ENCODE data around the gene ECE1. TPM values are rescaled to one million over a fixed set of nuclear protein-coding genes. Genes with fewer than 3 reads are reported as not detected.
A peak's percentile ranks its signal among the peaks of the same experiment; 100 is the strongest.

ECE1 gene
- 46.4 and 53.8 TPM in 2 replicates for total RNA-seq (2014; rRNA removed; shearing (Covaris generic))

DNA sequence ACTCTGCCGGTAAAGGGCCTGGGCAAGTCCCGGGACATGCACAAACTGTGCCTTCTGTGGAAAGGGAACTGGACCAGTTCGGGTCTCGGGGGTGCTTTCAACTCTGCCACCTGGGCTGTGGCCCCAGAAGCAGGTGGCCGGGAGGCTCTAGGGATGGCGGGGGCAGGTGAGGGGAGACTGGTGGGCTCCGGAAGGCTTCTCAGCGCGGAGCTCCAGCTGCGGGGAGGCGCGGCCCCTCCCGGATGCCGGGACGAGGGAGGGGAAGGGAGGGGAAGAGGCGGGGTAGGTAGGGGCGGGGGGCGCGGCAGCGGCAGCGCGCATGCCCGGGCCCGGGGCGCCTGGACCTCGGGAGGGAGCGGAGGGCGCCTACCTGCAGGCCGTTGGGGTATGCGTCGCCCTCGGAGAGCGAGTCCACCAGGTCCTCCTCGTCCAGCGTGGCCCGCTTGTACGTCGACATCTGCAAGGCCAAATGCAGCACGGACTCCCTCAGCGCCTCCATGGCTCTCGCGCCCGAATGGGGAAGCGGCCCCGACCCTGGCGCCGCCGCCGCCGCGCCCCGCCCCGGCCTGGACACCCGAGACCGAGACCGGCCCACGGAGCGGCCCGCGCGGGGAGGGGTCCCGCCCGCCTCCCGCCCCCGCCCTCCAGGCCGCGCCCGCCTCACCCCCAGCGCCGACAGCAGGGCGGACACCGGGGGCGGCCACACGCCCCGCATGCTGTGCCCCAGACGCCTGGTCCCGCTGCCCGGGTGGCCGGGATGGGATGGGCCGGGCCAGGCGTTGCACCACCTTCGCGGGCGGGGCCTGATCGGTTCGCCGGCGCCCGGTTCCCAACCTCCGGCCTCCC is at the start of gene ECE1:
Gene ECE1 (minus strand): TSS at position 764 of the 846 bp plus-strand sequence. CDS start 49 bp downstream, at position 715.
- H3K4me3 ChIP-seq (ENCODE audit: insufficient read depth, low read depth, low read length) = peak within 1 kb of the TSS; percentile 82
- H3K27me3 ChIP-seq (ENCODE audit: control insufficient read depth, insufficient read depth, low read length) = no peaks in the 10 kb centered on the region
- H3K36me3 ChIP-seq (replicated peaks; ENCODE audit: control insufficient read depth, insufficient read depth, low read length) = no peaks in the 10 kb centered on the region
- DNase-seq = peak; percentile 99

DNA sequence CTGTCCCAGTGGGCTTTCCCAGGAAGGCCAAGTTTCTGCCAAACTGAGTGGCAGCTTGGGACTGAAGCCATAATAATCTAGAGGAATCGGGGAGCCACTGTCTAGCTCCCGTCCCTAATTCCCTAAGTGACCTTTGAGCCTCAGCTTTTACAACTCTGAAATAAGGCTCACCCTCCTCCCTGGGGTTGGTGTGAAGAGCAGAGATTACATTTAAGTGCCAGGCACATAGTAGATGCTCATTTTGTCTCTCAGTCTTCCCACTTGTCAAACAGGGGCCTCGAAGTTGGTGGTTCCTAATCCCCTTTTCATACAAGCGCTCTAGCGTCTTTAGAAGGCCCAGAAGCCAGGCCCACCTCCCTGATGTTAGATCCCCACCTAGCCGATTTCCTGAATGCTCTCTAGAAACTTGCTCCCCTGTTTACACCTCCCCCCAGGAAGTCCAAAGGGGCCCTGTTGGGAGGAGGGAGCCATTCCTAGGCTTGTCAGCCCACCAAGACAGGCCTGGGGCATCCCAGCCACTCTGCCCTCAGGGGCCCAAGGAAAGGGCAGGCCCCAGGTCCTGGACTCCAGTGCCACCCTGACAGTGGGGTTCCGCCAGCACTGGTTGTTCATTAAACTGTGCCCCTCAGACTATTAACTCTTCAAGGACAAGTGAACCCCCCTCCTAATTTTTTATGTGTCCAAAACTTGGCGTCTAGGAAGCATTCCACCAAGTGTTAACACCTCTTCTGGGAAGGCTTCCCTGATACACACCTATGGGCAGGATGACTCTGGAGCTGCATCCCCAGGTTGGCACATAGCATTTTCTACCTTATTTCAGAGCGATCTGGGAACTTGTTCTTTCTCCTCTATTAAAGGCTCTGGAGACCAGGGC is 49.3 kb upstream of the ECE1 start:
- DNase-seq = no peak
- Histone ChIP-seq H3K27me3 (ENCODE audit: control insufficient read depth, insufficient read depth, low read length) (peaks cover 11% of the 10 kb centered on the region), H3K36me3 (replicated peaks; ENCODE audit: control insufficient read depth, insufficient read depth, low read length) (no peaks in the 10 kb centered on the region), H3K4me3 (ENCODE audit: insufficient read depth, low read depth, low read length) (no peak overlapping the region)

DNA sequence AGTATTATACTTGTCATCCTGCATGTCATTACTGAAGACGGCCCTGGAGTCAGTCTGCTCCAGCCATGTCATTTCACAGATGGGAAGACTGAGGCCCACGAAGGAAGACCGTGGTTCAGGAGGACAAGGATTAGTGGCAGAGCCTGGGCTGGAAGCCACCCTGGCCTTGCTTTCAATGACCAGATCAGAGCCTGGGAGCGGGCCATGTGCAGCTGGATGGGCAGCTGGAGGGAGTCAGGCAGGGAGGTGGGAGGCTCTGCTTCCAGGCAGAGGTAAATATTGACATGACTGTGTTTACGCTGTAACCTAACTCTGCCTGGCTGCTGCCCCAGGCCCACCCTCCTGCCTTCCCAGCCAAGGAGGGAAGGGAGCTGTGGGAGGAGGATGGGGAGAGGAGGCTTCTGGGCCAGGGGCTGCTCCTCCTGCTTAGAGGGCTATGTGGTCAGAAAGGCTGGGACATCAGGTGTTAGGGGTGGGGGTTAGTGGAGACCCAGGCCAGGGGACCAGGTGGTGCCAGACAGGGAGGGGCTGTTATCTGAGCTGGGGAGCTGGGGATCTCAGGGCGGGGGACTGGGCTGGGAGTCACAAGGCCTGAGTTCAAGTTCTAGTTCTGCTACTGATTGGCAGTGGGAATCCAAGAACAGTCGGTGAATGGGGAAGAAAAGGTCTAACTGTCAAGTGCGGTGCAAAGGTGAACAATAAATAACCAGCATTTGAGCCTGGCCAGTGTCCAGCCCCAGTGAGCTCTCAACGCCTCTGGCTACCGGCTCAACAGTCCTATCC is 48.5 kb upstream of the ECE1 start:
- DNase-seq = no peak
- Histone ChIP-seq H3K4me3 (ENCODE audit: insufficient read depth, low read depth, low read length) (no peak overlapping the region), H3K27me3 (ENCODE audit: control insufficient read depth, insufficient read depth, low read length) (peaks cover 3% of the 10 kb centered on the region), H3K36me3 (replicated peaks; ENCODE audit: control insufficient read depth, insufficient read depth, low read length) (no peaks in the 10 kb centered on the region)

DNA sequence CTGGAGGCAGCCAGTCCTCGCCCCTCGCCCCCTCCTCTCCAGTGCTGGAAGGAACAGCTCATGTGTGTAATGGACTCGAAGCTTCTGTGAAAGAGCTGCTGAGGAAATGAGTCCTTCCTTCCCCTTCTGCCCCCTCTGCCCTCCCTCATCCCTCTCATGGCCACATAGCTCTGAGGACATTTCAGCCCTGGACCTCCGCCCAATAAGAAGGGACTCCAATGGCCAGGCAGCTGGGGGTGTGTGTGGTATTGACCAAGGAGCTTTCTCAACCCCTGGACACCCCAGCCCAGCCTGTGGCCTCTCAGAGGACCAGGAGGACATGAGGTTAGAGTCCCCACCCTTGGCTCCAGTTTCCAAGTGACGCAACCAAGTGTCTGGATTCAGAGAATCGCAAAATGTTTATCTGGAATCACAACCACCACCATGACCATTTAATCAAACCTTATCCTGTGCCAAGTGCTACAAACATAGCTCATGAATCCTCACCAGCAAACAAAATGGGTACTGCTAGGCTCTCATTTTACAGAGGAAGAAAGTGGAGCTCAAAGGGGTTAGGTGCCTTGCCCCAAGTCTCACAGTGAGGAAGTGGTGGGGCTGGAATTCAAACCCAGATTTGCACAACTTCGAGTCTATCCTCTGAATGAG is 47.8 kb upstream of the ECE1 start:
- DNase-seq = no peak
- Histone ChIP-seq H3K4me3 (ENCODE audit: insufficient read depth, low read depth, low read length) (no peak overlapping the region), H3K27me3 (ENCODE audit: control insufficient read depth, insufficient read depth, low read length) (no peaks in the 10 kb centered on the region), H3K36me3 (replicated peaks; ENCODE audit: control insufficient read depth, insufficient read depth, low read length) (no peaks in the 10 kb centered on the region)

DNA sequence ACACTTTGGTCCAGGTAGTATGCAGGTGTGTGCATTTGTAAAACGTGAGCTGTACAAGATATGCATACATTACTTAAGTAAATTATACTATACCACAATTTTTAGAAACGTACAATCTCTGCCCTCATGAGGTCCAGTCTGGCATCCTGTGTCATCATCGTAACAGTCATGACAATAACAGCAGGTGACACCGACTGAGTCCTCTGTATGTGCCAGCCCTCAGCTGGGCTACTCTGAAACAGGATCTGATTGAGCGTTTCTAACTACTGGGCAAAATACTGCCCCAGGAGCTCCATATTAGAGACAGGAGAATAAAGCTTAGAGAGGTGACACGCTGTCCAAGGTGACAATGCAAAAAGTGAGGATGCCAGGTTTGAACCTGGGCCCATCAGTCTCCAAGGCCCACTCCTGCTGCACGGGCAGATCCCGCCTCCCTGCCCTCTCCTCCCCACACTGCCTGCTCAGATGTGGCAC is 47.2 kb upstream of the ECE1 start:
- no peaks in the 10 kb centered on the region for H3K36me3 ChIP-seq (replicated peaks; ENCODE audit: control insufficient read depth, insufficient read depth, low read length)
- H3K4me3 ChIP-seq (ENCODE audit: insufficient read depth, low read depth, low read length) = no peak overlapping the region
- DNase-seq = no peak
- no peaks in the 10 kb centered on the region for H3K27me3 ChIP-seq (ENCODE audit: control insufficient read depth, insufficient read depth, low read length)

DNA sequence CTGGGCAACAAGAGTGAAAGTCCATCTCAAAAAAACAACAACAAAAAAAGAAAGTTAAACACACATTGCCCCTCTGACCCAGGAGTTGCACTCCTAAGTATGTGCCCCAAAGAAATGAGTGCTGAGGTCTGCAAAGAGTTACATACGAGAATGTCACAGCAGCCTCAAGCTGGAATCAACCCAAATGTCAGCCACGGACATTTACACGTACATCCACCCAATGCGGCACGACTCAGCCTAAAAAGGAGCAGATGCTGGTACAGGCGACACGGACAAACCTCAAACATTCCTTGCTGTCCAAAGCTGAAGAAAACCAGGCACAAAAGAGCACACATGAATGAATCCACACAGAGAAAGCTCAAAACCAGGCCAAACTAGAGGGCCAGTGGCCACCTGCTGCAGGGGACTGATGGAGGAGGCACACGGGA is 46.8 kb upstream of the ECE1 start:
- H3K36me3 ChIP-seq (replicated peaks; ENCODE audit: control insufficient read depth, insufficient read depth, low read length) = no peaks in the 10 kb centered on the region
- H3K27me3 ChIP-seq (ENCODE audit: control insufficient read depth, insufficient read depth, low read length) = no peaks in the 10 kb centered on the region

DNA sequence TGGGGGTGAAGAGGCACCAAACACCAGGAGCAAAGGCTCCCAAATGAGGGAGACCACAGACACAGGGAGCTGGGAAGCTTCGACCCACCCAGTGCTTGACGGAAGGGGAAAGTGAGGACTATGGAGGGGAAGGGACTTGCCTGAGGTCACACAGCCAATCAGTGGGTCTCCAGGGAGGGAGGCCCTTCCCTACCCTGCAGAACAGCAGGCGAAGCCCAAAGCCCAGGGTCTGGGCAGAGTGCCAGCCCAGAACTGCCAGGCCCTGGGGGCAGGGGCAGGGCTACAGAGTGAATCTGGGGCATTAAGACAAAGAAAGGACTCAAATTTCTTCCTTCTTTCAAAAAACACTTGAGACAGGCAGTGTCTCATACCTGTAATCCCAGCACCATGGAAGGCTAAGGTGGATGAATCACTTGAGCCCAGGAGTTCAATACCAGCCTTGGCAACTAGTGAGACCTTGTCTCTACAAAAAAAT is 45.5 kb upstream of the ECE1 start:
- H3K27me3 ChIP-seq (ENCODE audit: control insufficient read depth, insufficient read depth, low read length) = no peaks in the 10 kb centered on the region
- no peaks in the 10 kb centered on the region for H3K36me3 ChIP-seq (replicated peaks; ENCODE audit: control insufficient read depth, insufficient read depth, low read length)
- DNase-seq = no peak
- H3K4me3 ChIP-seq (ENCODE audit: insufficient read depth, low read depth, low read length) = no peak overlapping the region

More for the DNA sequence above, 46.8 kb upstream of the ECE1 start:
- DNase-seq = no peak
- H3K4me3 ChIP-seq (ENCODE audit: insufficient read depth, low read depth, low read length) = no peak overlapping the region

DNA sequence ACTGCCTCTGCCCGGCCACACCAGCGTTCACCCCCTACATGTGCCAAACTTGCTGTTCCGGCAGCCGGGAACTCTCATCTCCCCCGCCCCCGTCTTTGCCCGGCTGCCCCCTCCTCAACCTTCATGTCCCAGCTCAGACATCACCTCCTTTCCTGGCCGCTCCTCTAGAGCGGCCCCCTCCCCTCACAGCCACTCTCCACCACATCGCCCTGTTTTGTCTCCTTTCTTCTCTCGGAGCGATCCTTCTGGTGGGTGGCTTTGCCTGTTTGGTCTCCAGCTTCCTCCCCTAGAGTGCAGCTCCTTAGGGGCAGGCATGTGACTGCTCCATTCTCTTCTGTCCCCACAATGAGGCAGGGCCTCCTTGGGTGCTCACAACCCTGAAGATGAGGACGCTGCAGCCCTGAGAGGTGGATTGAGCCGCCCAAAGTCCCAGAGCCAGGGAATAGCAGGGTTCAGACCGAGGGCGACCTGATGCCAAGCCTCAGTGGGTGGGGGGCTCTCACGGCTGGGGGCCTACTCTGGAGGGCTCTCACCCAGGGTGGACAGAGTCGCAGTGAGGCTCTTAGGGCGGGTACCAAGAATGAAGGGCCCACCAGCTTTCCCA is 44.9 kb upstream of the ECE1 start:
- DNase-seq = peak; percentile 73
- H3K36me3 ChIP-seq (replicated peaks; ENCODE audit: control insufficient read depth, insufficient read depth, low read length) = no peaks in the 10 kb centered on the region
- H3K4me3 ChIP-seq (ENCODE audit: insufficient read depth, low read depth, low read length) = peak overlapping the region; percentile 21; the same call in 1 of the 2 replicates
- no peaks in the 10 kb centered on the region for H3K27me3 ChIP-seq (ENCODE audit: control insufficient read depth, insufficient read depth, low read length)

DNA sequence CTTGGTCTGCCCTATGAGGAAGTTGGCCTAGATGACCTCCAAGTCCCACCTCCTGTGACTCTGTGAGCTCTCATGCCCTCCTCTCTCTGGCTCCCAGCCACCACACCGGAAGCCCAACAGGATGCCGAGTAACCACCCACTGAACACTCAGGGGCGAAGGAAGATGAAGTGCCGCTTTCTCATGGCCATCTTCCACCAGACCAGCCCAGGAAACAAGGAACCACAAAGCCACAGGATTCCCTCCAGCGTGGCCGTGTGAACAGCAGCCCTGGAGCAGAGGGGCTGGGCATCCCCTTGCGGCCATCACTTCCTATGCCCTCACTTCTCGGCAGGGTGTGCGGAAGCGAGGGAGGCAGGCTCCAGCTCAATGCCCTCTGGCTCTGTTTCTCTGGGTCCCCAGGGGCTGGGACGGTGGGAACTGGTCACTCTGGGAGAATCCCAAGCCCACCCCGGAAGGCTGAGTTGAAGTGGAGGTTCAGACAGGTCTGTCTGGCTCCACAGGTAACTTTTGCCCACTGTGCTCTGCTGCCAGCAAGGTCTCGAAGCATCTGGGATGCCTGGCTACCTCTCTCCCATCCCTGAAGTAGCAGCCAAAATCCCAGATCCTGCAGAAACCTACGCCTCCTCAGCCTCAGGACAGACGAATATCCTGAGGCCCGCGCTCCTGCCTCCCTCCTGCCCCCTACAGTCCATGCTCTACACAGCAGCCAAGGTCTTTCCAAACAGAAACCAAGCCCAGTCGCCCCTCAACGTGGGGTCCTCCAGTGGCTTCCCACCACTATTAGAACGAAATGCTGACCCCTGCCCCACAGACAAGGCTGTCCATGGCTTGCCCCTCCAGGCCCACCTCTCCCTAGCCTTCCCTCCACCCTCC is 44.2 kb upstream of the ECE1 start:
- peak overlapping the region; percentile 21; the same call in 1 of the 2 replicates for H3K4me3 ChIP-seq (ENCODE audit: insufficient read depth, low read depth, low read length)
- no peaks in the 10 kb centered on the region for H3K27me3 ChIP-seq (ENCODE audit: control insufficient read depth, insufficient read depth, low read length)
- DNase-seq = peak; percentile 90
- no peaks in the 10 kb centered on the region for H3K36me3 ChIP-seq (replicated peaks; ENCODE audit: control insufficient read depth, insufficient read depth, low read length)

DNA sequence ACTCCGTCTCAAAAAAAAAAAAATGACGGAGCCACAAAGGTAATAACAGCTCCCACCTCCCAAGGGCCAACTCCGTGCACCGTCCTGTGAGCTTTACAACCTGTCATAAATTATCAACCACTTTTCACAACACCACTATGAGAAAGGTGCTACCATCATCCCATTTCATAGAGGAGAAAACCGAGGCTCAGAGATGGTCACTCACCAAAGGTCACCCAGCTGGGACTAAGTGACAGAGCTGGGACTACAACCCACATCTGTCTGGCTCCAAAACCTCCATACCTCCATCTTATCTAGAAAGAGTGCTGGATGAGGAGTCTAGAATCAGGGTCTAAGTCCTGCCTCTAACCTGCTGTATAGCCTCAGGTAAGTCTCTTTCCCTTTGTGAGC is 43.6 kb upstream of the ECE1 start:
- no peak for DNase-seq
- H3K4me3 ChIP-seq (ENCODE audit: insufficient read depth, low read depth, low read length) = no peak overlapping the region
- H3K27me3 ChIP-seq (ENCODE audit: control insufficient read depth, insufficient read depth, low read length) = no peaks in the 10 kb centered on the region
- no peaks in the 10 kb centered on the region for H3K36me3 ChIP-seq (replicated peaks; ENCODE audit: control insufficient read depth, insufficient read depth, low read length)

DNA sequence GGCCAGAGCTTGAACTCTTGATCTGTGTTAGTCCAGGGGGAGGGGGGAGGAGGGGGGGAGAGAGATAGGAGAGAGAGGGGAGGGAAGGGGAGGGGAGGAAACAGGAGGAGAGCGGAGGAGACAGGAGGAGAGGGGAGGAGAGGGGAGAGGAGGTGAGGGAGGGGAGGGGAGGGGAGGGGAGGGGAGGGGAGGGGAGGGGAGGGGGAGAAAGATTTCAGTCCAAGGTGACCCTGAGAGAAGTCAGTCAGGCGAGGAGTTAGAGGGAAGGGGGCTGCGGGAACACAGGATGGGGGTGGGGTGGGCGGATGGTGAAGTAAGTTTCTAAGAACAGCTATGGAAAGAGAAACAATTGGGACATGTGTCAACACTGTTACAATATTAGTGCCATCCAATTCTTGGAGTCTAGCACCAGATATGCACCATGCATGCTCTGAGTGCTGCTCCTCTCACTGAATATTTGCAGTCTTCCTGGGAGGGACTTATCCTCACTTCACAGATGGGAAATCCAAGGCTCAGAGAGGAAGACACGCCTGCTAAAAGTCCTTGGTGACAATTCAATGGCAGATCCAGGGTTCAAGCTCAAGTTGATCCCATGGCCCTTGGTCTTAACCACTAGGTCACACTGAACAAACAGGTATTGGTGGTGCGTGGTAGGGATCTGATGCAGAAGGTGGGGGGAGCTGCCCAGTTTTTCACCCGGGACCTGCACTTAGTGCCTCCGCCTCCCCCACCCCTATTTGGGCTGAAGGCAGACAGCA is 42.5 kb upstream of the ECE1 start:
- Histone ChIP-seq H3K4me3 (ENCODE audit: insufficient read depth, low read depth, low read length) (no peak overlapping the region), H3K27me3 (ENCODE audit: control insufficient read depth, insufficient read depth, low read length) (no peaks in the 10 kb centered on the region), H3K36me3 (replicated peaks; ENCODE audit: control insufficient read depth, insufficient read depth, low read length) (no peaks in the 10 kb centered on the region)
- peak; percentile 55 for DNase-seq

DNA sequence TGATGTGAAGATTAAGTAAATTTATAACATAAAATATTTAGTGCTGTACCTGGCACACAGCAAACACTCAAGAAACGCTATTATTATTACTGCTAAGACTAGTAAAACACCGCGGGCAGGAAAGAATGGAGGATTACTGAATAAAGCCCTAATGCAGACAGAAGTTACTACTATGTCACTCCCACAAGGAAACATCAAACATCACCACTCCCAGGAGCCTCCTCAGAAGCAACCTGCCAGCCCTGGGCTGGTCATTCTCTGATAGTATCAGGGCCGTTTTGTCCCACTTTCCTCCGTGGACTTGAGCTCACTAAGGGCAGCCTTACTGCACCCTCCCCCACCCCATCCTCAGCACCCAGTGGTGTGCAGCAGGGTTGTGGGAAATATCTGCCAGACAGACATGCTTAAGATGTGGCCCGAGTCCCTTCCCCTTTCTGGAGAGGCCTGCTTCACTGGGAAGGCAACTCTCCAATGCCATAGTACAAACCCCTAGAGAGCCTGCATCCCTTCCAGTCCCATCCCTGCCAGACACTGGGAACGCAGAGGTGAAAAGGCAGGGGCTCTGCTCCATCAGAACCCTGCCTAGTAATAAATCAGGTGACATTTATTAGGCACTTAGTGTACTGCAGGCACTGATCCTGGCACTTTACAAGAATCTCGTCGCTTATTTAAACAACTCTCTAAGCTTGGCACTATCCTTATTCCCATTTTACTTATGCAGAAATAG is 41.7 kb upstream of the ECE1 start:
- Histone ChIP-seq H3K4me3 (ENCODE audit: insufficient read depth, low read depth, low read length) (no peak overlapping the region), H3K36me3 (replicated peaks; ENCODE audit: control insufficient read depth, insufficient read depth, low read length) (no peaks in the 10 kb centered on the region), H3K27me3 (ENCODE audit: control insufficient read depth, insufficient read depth, low read length) (no peaks in the 10 kb centered on the region)
- no peak for DNase-seq

Measured in H7 (cell line).